Measurements from ENCODE around the gene BARHL1.

Gene BARHL1

DNA sequence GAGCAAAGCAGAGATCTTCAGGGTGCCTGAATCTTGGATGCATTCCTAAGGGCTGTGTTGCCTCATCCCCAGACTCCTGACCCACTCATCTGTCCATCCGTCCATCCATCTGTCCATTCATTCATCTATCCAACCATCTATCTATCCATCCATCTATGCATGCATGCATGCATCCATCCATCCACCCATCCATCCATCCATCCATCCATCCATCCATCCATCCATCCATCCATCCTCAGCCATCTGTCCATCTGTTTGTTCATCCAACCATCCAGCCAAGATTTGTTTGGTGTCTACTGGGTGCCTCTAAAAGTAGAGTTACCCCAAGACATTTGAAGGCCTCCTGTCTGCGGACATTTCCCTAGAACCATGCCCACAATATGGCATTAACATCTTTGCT, 27.7 kb upstream of the BARHL1 start:
- DNase-seq (ENCODE audit: low read depth, low spot score): no peak
- ChIA-PET POLR2A (no interaction called here), CTCF (no interaction called here)
- TF ChIP-seq, protein P1, sequence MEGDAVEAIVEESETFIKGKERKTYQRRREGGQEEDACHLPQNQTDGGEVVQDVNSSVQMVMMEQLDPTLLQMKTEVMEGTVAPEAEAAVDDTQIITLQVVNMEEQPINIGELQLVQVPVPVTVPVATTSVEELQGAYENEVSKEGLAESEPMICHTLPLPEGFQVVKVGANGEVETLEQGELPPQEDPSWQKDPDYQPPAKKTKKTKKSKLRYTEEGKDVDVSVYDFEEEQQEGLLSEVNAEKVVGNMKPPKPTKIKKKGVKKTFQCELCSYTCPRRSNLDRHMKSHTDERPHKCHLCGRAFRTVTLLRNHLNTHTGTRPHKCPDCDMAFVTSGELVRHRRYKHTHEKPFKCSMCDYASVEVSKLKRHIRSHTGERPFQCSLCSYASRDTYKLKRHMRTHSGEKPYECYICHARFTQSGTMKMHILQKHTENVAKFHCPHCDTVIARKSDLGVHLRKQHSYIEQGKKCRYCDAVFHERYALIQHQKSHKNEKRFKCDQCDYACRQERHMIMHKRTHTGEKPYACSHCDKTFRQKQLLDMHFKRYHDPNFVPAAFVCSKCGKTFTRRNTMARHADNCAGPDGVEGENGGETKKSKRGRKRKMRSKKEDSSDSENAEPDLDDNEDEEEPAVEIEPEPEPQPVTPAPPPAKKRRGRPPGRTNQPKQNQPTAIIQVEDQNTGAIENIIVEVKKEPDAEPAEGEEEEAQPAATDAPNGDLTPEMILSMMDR (IDR thresholded peaks at IDR 0.05; ENCODE audit: insufficient read depth, low read length, missing control alignments): no peak
- H3K4me3 ChIP-seq (ENCODE audit: low read depth, low read length): no peak overlapping the region

DNA sequence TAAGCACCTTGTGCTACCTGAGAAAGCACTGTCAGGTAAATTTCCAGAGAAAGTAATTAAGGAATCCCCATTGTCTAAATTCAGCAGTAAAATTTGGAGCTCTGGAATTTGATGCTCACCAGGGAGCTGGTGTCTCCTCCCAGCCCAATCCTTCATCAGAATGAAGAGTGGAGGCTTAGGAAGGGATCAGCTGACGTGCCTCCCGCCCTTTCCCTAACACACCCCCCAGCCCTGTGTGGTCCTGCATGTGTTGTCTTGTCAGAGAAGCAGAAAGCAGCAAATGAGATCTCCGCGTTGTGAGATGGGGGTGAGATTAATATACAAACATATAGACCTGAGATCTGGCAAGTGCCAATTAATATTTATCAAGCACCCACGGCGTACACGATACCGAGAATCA, 26.9 kb upstream of the BARHL1 start:
- ChIA-PET POLR2A (no interaction called here), CTCF (interaction anchor here (0.9 kb wide), 1 partner anchor 20 kb away, joined by 3 read pairs; no protein-coding TSS in a partner anchor)
- no peak overlapping the region for H3K4me3 ChIP-seq (ENCODE audit: low read depth, low read length)
- no peak for DNase-seq (ENCODE audit: low read depth, low spot score)
- TF ChIP-seq, protein P1 (IDR thresholded peaks at IDR 0.05; ENCODE audit: insufficient read depth, low read length, missing control alignments): no peak

DNA sequence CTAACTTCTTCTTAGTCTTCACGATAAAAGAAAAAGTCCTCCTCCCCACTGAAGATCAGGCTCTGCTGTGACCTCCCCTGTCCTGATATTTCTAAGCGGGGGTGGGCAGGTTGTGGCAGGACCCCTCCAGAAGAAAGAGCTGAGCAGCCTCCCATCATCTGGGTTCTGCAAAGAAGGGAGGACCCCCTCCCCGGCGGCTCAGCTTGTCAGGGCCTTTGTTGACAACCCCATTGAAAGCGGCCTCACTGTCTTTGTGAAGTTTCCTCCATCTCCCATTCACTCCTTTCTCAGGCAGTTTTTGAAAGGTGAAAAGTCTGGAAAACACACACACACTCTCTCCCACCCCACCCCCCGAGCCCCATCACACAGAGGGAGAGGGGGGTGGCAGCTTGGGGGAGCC, 26.2 kb upstream of the BARHL1 start:
- POLR2A ChIA-PET: no interaction called here
- no peak for DNase-seq (ENCODE audit: low read depth, low spot score)
- TF ChIP-seq, protein P1 (IDR thresholded peaks at IDR 0.05; ENCODE audit: insufficient read depth, low read length, missing control alignments): no peak
- CTCF ChIA-PET: no interaction called here
- H3K4me3 ChIP-seq (ENCODE audit: low read depth, low read length): no peak overlapping the region

DNA sequence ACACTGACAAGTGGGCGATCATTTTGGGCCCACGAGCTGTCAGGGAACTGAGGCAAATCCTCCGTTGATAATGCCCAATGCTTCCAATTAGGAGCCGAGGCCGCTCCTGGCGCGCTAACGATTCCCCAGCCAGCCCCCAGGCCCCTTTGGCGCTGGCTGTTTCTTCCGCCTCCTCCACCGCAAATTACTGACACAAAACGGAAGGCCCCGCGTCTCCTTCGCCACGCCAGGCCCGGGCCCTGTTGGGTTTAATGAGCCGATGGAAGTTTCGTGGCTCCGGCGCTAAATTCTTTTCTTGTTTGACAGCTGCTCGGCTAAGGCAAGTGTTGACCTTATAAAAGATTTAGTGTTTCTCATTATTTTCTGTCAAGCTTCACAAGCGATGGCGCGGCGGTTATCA, 25.7 kb upstream of the BARHL1 start:
- DNase-seq (ENCODE audit: low read depth, low spot score): no peak
- TF ChIP-seq, protein P1 (IDR thresholded peaks at IDR 0.05; ENCODE audit: insufficient read depth, low read length, missing control alignments): no peak
- no peak overlapping the region for H3K4me3 ChIP-seq (ENCODE audit: low read depth, low read length)
- CTCF ChIA-PET: interaction anchor here (1.8 kb wide), 1 partner anchor 18 kb away, joined by 5 read pairs; no protein-coding TSS in a partner anchor
- POLR2A ChIA-PET: no interaction called here

DNA sequence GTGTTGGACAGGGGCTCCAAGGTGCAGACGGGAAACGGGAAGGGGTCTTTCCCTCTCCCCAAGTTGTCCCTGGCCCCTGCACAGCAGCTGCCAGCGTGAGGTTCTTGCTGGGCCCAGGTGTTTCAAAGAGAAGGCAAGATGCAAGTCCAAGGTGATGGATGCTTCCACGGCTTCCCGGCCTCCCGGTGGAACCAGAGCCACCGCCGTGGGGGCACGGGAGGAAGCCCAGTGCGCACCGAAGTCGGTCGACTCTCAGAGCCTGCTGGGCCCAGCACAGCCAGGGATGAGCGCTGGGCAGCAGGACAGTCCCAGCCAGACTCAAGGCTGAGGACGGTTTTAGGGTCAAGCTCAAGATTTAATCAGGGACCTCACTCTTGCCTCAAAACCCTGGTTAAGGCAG, 25.2 kb upstream of the BARHL1 start:
- CTCF ChIA-PET: interaction anchor here (1.8 kb wide), 1 partner anchor 18 kb away, joined by 5 read pairs; no protein-coding TSS in a partner anchor
- POLR2A ChIA-PET: no interaction called here
- DNase-seq (ENCODE audit: low read depth, low spot score): no peak
- H3K4me3 ChIP-seq (ENCODE audit: low read depth, low read length): no peak overlapping the region
- TF ChIP-seq, protein P1 (IDR thresholded peaks at IDR 0.05; ENCODE audit: insufficient read depth, low read length, missing control alignments): no peak

DNA sequence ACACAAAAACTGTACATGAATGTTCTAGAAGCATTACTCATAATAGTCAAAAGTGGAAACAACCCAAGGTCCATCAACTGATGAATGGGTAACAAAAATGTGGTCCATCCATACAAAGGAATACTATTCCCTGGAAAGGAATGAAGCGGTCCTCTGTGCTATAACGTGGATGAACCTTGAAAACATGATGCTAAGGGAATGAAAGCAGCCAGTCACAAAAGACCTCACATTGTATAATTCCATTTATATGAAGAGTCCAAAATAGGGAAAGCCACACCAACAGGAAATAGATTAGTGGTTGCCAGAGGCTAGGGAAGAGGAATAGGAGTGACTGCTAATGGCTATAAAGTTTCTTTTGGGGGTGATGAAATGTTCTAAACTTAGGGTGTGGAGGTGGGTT, 22.7 kb upstream of the BARHL1 start:
- ChIA-PET POLR2A (no interaction called here), CTCF (no interaction called here)
- TF ChIP-seq, protein P1 (IDR thresholded peaks at IDR 0.05; ENCODE audit: insufficient read depth, low read length, missing control alignments): no peak
- no peak for DNase-seq (ENCODE audit: low read depth, low spot score)
- no peak overlapping the region for H3K4me3 ChIP-seq (ENCODE audit: low read depth, low read length)
